HFFc6 (cell line): ENCODE data around the gene HSPA12B. TPM values are rescaled to one million over a fixed set of nuclear protein-coding genes. Genes with fewer than 3 reads are reported as not detected.

Experiments
- DNase-seq: peaks from one replicate; pipeline ENCODE4 v3.0.0-alpha.2; 2018
- H3K27ac Mint-ChIP-seq: 2 replicates; pipeline ENCODE4 v1.8.0; 2020; ENCODE audit warnings: mild to moderate bottlenecking, mixed read lengths
- H3K27me3 Mint-ChIP-seq: 2 replicates; pipeline ENCODE4 v1.8.0; 2021; ENCODE audit warnings: mild to moderate bottlenecking, moderate library complexity, mixed read lengths; ENCODE audit not compliant: insufficient read depth
- H3K36me3 Mint-ChIP-seq: 2 replicates; pipeline ENCODE4 v1.8.0; 2021; ENCODE audit warnings: low read depth, mixed read lengths
- H3K4me1 Mint-ChIP-seq: 2 replicates; pipeline ENCODE4 v1.8.0; 2020; ENCODE audit warnings: low read depth, mixed read lengths
- H3K4me3 Mint-ChIP-seq: 2 replicates; pipeline ENCODE4 v1.8.0; 2020; ENCODE audit warnings: mild to moderate bottlenecking, moderate library complexity, mixed read lengths
- H3K9me3 Mint-ChIP-seq: 2 replicates; pipeline ENCODE4 v1.8.0; 2020; ENCODE audit warnings: mild to moderate bottlenecking, mixed read lengths
- total RNA-seq, 6 experiments: library from RNA; stranded (reverse); fragmentation: NEBNext Ultra II Directional; extraction: Animal tissue kit (Norgen Biotek cat#: 25700); gene quantifications; 2 replicates in 1 of 6; 3 replicates in 5 of 6; pipeline ENCODE4 v1.2.3, GENCODE V29; 2021
- TF ChIP-seq, protein P1 (sequence below): fragments of 200-600 bp; sonication (generic); IDR thresholded peaks from 2 replicates; pipeline ENCODE4 v1.5.0; 2021; ENCODE audit warnings: antibody characterized with exemption, mild to moderate bottlenecking

HSPA12B gene
- total RNA-seq, 6 experiments from 2014 or later, result not detected

- TF ChIP-seq, protein P1, sequence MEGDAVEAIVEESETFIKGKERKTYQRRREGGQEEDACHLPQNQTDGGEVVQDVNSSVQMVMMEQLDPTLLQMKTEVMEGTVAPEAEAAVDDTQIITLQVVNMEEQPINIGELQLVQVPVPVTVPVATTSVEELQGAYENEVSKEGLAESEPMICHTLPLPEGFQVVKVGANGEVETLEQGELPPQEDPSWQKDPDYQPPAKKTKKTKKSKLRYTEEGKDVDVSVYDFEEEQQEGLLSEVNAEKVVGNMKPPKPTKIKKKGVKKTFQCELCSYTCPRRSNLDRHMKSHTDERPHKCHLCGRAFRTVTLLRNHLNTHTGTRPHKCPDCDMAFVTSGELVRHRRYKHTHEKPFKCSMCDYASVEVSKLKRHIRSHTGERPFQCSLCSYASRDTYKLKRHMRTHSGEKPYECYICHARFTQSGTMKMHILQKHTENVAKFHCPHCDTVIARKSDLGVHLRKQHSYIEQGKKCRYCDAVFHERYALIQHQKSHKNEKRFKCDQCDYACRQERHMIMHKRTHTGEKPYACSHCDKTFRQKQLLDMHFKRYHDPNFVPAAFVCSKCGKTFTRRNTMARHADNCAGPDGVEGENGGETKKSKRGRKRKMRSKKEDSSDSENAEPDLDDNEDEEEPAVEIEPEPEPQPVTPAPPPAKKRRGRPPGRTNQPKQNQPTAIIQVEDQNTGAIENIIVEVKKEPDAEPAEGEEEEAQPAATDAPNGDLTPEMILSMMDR, result no peak
- H3K27me3 Mint-ChIP-seq, result peaks cover 51% of the 10 kb centered on the region
- no peaks in the 10 kb centered on the region for H3K4me1 Mint-ChIP-seq
- no peak overlapping the region for H3K27ac Mint-ChIP-seq
- no peaks in the 10 kb centered on the region for H3K36me3 Mint-ChIP-seq
- no peak overlapping the region for H3K4me3 Mint-ChIP-seq
- no peaks in the 10 kb centered on the region for H3K9me3 Mint-ChIP-seq
- no peak for DNase-seq
Observed at GRCh38 chr20:3733119-3733995, 872 bp downstream of the HSPA12B start.

- no peak for DNase-seq
- Mint-ChIP-seq H3K27me3 (peaks cover 49% of the 10 kb centered on the region), H3K27ac (no peak overlapping the region), H3K4me3 (no peak overlapping the region), H3K4me1 (no peaks in the 10 kb centered on the region), H3K36me3 (no peaks in the 10 kb centered on the region), H3K9me3 (no peaks in the 10 kb centered on the region)
- TF ChIP-seq, protein P1, result no peak
Observed at GRCh38 chr20:3734111-3734843, 1.8 kb downstream of the HSPA12B start.

GRCh38 chr20:3735768-3736167 lies 3.3 kb downstream of the HSPA12B start:
- TF ChIP-seq, protein P1, result no peak
- no peaks in the 10 kb centered on the region for H3K36me3 Mint-ChIP-seq
- DNase-seq, result no peak
- no peak overlapping the region for H3K4me3 Mint-ChIP-seq
- H3K9me3 Mint-ChIP-seq, result no peaks in the 10 kb centered on the region
- H3K27me3 Mint-ChIP-seq, result peaks cover 44% of the 10 kb centered on the region
- no peak overlapping the region for H3K27ac Mint-ChIP-seq
- no peaks in the 10 kb centered on the region for H3K4me1 Mint-ChIP-seq

DNA sequence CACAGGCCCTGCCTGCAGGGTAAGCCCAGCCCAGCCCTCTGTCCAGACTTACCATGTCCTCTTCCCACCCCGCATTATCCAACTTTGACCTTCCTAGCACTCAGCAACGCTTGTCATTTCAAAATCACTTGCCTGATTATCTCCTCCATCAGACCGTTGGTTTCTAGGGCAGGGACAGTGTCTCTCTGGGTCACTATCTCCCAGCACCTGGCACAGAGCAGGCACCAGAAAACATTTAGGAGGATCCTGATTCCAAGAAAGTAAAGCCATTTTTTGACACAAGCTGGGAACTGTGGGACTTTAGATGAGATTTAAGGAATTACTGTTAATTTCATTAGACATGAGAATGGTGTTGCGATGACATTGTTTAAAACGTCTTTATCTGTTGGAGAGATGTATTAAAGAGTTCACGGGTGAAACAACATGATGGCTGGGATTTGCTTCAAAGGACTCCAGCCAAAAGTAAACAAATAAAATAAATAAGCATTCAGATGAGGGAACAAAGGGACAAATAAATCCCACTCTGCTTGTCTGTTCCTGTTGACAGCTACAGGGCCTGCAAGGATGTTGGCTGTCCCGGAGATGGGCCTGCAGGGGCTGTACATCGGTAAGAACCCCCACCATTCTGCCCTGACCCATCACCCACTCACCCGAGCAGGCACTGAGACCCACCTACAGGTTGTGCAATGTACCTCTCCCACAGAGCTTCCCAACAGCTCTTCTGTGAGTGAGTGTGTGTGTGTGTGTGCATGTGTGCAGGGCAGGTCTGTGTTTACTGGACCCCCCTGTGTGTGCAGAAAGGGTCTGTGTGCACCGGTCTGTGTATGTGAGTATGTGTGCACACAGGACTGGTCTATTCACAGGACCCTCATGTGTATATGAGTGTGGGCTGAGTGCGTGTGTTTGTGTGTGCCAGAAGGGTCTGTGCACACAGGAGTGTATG lies 5.9 kb downstream of the HSPA12B start:
- no peak overlapping the region for H3K4me3 Mint-ChIP-seq
- no peaks in the 10 kb centered on the region for H3K4me1 Mint-ChIP-seq
- H3K9me3 Mint-ChIP-seq, result no peaks in the 10 kb centered on the region
- H3K27me3 Mint-ChIP-seq, result peaks cover 25% of the 10 kb centered on the region
- TF ChIP-seq, protein P1, result no peak
- no peaks in the 10 kb centered on the region for H3K36me3 Mint-ChIP-seq
- H3K27ac Mint-ChIP-seq, result no peak overlapping the region
- no peak for DNase-seq
